A549 treated with DMSO at 1 μM for 4 hours (cell line): Measurements from ENCODE around the gene GNE. TPM values are rescaled to one million over a fixed set of nuclear protein-coding genes. Genes with fewer than 3 reads are reported as not detected.

Experiments used
- total RNA-seq: library from RNA; stranded (reverse); fragments of 200-300 nt; extraction: Qiagen RNA extraction; gene quantifications from 5 replicates; pipeline ENCODE4 v1.2.3, GENCODE V29; 2022; ENCODE audit warnings: low read depth

The GNE gene, protein sequence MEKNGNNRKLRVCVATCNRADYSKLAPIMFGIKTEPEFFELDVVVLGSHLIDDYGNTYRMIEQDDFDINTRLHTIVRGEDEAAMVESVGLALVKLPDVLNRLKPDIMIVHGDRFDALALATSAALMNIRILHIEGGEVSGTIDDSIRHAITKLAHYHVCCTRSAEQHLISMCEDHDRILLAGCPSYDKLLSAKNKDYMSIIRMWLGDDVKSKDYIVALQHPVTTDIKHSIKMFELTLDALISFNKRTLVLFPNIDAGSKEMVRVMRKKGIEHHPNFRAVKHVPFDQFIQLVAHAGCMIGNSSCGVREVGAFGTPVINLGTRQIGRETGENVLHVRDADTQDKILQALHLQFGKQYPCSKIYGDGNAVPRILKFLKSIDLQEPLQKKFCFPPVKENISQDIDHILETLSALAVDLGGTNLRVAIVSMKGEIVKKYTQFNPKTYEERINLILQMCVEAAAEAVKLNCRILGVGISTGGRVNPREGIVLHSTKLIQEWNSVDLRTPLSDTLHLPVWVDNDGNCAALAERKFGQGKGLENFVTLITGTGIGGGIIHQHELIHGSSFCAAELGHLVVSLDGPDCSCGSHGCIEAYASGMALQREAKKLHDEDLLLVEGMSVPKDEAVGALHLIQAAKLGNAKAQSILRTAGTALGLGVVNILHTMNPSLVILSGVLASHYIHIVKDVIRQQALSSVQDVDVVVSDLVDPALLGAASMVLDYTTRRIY
- 12.8 to 17.6 TPM (median 16.7 TPM) in 5 replicates for total RNA-seq

DNA sequence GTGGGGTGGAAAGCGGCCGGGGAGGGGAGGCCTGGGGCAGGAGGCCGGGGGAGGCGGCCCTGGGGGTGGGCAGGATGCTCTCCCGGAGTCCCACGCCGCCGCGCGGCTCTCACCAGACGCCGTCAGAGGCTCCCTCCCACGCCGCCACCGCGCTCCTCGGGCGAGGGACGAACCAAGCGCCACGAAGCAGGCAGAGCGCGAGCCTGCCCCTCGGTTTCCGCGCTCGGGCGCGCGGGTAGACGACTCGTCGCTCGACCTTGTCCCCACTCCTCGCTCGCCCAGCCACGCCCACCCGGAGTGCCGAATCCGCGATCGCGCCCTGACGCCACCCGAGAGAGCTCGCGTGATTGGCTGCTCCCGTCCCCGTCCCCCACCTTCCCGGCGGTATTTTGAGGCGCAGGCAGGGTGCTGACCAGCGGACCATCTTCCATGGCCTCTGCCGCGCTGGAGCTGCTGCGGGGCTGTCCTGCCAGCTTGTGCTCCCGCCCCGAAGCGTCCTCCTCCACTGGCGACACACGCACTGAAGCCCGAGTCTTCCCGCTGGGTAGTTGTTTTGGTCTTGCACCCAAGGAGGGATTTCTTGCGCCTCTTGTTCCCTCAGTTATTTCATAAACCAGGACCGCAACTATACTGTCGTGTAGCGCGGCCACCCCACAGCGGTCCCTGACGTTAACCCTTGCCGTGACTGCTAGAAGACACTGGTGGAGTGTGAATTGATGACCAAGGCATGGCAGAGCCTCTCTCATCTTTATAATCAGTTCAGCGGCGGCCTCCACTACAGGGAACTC is at the start of gene GNE:
TSS of gene GNE (minus strand) at position 241 of the 788 bp plus-strand sequence. CDS start 9,093 bp downstream, outside the sequence.

DNA sequence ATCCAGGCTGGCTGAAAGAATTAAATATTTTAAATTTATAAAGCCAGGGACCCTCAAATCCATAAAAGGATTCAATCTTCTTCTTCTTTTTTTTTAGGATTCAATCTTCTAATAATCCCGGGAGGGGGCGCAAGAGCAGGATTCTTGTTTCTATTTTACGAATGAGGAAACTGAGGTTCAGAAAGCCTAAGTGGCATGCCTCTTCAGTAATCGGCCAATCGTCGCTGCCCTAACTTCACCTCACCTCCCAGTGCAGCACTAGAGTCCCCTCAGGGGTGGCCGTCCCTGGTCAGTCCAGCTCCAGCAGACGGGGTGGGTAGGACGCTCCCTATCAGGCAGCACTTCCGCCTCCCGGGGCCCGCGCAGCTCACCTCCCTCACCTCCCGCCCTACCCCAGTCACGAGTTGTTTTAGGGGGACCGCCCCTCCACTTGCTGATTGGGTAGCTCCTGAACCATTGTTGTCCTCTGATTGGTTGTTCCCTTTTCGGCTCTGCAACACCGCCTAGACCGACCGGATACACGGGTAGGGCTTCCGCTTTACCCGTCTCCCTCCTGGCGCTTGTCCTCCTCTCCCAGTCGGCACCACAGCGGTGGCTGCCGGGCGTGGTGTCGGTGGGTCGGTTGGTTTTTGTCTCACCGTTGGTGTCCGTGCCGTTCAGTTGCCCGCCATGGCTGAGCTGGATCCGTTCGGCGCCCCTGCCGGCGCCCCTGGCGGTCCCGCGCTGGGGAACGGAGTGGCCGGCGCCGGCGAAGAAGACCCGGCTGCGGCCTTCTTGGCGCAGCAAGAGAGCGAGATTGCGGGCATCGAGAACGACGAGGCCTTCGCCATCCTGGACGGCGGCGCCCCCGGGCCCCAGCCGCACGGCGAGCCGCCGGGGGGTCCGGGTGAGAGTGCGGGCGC is 67.6 kb downstream of the GNE start, which contains the start of gene CLTA:
TSS of gene CLTA (plus strand) at position 534 of the 902 bp plus-strand sequence. CDS start at position 670, 136 bp downstream.

GRCh38 chr9:36169166-36169565 is 89.1 kb downstream of the GNE start, which contains the start of gene CCIN:
Gene CCIN, plus strand, starts transcription at chr9:36169388. Its CDS starts 115 bp downstream, at chr9:36169503.

Other genes starting within 250 kb of the GNE start
- 5.0 to 7.2 TPM (median 6.7 TPM) in 5 replicates for gene RECK, start 221.5 kb downstream of the GNE start, total RNA-seq
- gene GLIPR2, start 121.7 kb downstream of the GNE start, total RNA-seq = 8.5 to 12.9 TPM (median 10.6 TPM) in 5 replicates
- 0.06 to 0.10 TPM in 2 of 5 replicates, not detected in the others for gene CCIN, start 89.1 kb downstream of the GNE start, total RNA-seq
- gene CLTA, start 67.5 kb downstream of the GNE start, total RNA-seq = 280 to 428 TPM (median 379 TPM) in 5 replicates
- gene RNF38, start 141.8 kb upstream of the GNE start, total RNA-seq = 7.9 to 10.6 TPM (median 9.8 TPM) in 5 replicates